Endothelial cell of umbilical vein (primary cell): ENCODE measurements around the gene SETBP1. TPM values are rescaled to one million over a fixed set of nuclear protein-coding genes. Genes with fewer than 3 reads are reported as not detected.

Source experiments
- BruUV-seq: library from RNA; stranded (reverse); fragments of 400-500 nt; replicated peaks from 2 replicates; lab custom pipeline; 2021; lab: Mats Ljungman, UMichigan
- CTCF ChIA-PET: fragments of 300-600, 350-600 bp; sonication (Branson Sonifier 250); formaldehyde crosslinking; loops from one replicate; lab custom pipeline; 2021; ENCODE audit warnings: antibody characterized with exemption, inconsistent platforms; lab: Charles Lee
- POLR2A ChIA-PET: fragments of 300-600, 350-600 bp; sonication (Branson Sonifier 250); formaldehyde crosslinking; loops from one replicate; lab custom pipeline; 2021; ENCODE audit warnings: antibody characterized with exemption, inconsistent platforms; lab: Charles Lee
- DNase-seq: peaks from one replicate; pipeline ENCODE4 v3.0.0-alpha.2; 2011; ENCODE audit warnings: low read depth, low spot score
- FAIRE-seq: peaks from 2 replicates; lab custom pipeline; 2011; peaks lifted over from hg19 to GRCh38; lab: Jason Lieb, UNC
- H2AFZ ChIP-seq: 2 replicates; pipeline ENCODE4 v1.6.0; 2012; ENCODE audit warnings: low read depth, low read length, control low read depth, inconsistent platforms
- H3K27ac ChIP-seq: 2 replicates; pipeline ENCODE4 v1.5.1; 2011; ENCODE audit warnings: low read depth, mild to moderate bottlenecking, control low read depth, low read length, moderate library complexity; ENCODE audit not compliant: insufficient read depth
- H3K27me3 ChIP-seq, 2 experiments: 2 replicates each; pipeline versions ENCODE4 v1.6.0 to v1.6.1; 2011; ENCODE audit warnings: low read length in 2 of 2, mixed read lengths in 1 of 2; ENCODE audit not compliant: control insufficient read depth in 2 of 2, insufficient read depth in 2 of 2
- H3K36me3 ChIP-seq, 2 experiments: 2 replicates in 1 of 2; 3 replicates in 1 of 2; pipeline ENCODE4 v1.5.1; 2011; ENCODE audit warnings: low read length in 2 of 2, mild to moderate bottlenecking in 1 of 2, moderate library complexity in 1 of 2; ENCODE audit not compliant: control insufficient read depth in 2 of 2, insufficient read depth in 2 of 2; ENCODE audit errors: extremely low read depth in 1 of 2
- H3K4me1 ChIP-seq: 3 replicates; pipeline ENCODE4 v1.5.1; 2011; ENCODE audit warnings: mild to moderate bottlenecking, low read length; ENCODE audit not compliant: control insufficient read depth, insufficient read depth; ENCODE audit errors: extremely low read depth
- H3K4me2 ChIP-seq: 2 replicates; pipeline ENCODE4 v1.6.1; 2011; ENCODE audit warnings: low read length, control low read depth, mixed read lengths; ENCODE audit not compliant: insufficient read depth
- H3K4me3 ChIP-seq, 3 experiments: fragments of 200-600 bp in 1 of 3; sonication (generic), shearing (Covaris generic) in 1 of 3; replicated peaks in 1 of 3; 2 replicates each; pipeline ENCODE4 v1.5.1; 2011 to 2016; ENCODE audit warnings: control low read depth in 3 of 3, low read length in 3 of 3, mild to moderate bottlenecking in 2 of 3, inconsistent platforms in 1 of 3, low read depth in 1 of 3, moderate library complexity in 1 of 3; ENCODE audit not compliant: insufficient read depth in 1 of 3
- H3K79me2 ChIP-seq: 2 replicates; pipeline ENCODE4 v1.6.0; 2012; ENCODE audit warnings: low read length, inconsistent platforms; ENCODE audit not compliant: control insufficient read depth, insufficient read depth
- H3K9ac ChIP-seq: replicated peaks from 2 replicates; pipeline ENCODE3; 2011; ENCODE audit warnings: low read length, control low read depth; ENCODE audit not compliant: insufficient read depth; ENCODE audit errors: extremely low read depth
- H3K9me1 ChIP-seq: replicated peaks from 3 replicates; pipeline ENCODE4 v1.6.0; 2011; ENCODE audit warnings: mild to moderate bottlenecking, low read length; ENCODE audit not compliant: control insufficient read depth, insufficient read depth; ENCODE audit errors: extremely low read depth
- H3K9me3 ChIP-seq: replicated peaks from 2 replicates; pipeline ENCODE4 v1.5.1; 2012; ENCODE audit warnings: low read length, inconsistent platforms; ENCODE audit not compliant: control insufficient read depth, insufficient read depth
- H4K20me1 ChIP-seq: replicated peaks from 2 replicates; pipeline ENCODE3; 2011; ENCODE audit warnings: mild to moderate bottlenecking, low read length; ENCODE audit not compliant: control insufficient read depth, insufficient read depth; ENCODE audit errors: extremely low read depth
- CTCF ChIP-seq, 2 donors: IDR thresholded peaks; 1 replicate in 1 of 2; 2 replicates in 1 of 2; pipeline ENCODE4 v1.5.1; 2011; ENCODE audit warnings: low read length in 2 of 2, mild to moderate bottlenecking in 2 of 2, moderate library complexity in 2 of 2, control low read depth in 1 of 2, inconsistent platforms in 1 of 2, low read depth in 1 of 2; ENCODE audit not compliant: insufficient read depth in 1 of 2; ENCODE audit errors: extremely low read depth in 1 of 2
- EZH2 ChIP-seq: IDR thresholded peaks from 2 replicates; pipeline ENCODE4 v1.6.1; 2012; ENCODE audit warnings: borderline replicate concordance, low read depth, mild to moderate bottlenecking, moderate library complexity, low read length, inconsistent platforms; ENCODE audit not compliant: severe bottlenecking
- FOS ChIP-seq: IDR thresholded peaks from 2 replicates; pipeline ENCODE4 v1.6.1; 2011; ENCODE audit warnings: mild to moderate bottlenecking, low read length, moderate library complexity, borderline replicate concordance; ENCODE audit not compliant: insufficient read depth
- GATA2 ChIP-seq: IDR thresholded peaks from 2 replicates; pipeline ENCODE4 v1.7.0; 2011; ENCODE audit warnings: low read depth, mild to moderate bottlenecking, moderate library complexity, mixed read lengths, low read length; ENCODE audit not compliant: insufficient read length, insufficient read depth
- JUN ChIP-seq: IDR thresholded peaks from 2 replicates; pipeline ENCODE4 v1.6.1; 2011; ENCODE audit warnings: borderline replicate concordance, low read depth; ENCODE audit not compliant: insufficient read length, insufficient read depth
- MAX ChIP-seq: IDR thresholded peaks from 2 replicates; pipeline ENCODE4 v1.6.1; 2011; ENCODE audit not compliant: insufficient read depth, insufficient read length
- POLR2A ChIP-seq: IDR thresholded peaks from 2 replicates; pipeline ENCODE4 v1.6.1; 2012; ENCODE audit warnings: low read depth, mild to moderate bottlenecking, control low read depth, low read length
- POLR2AphosphoS5 ChIP-seq: IDR thresholded peaks from 2 replicates; pipeline ENCODE4 v1.6.1; 2012; ENCODE audit warnings: low read depth, mild to moderate bottlenecking, control low read depth, low read length, moderate library complexity; ENCODE audit not compliant: insufficient read depth
- dilution Hi-C: fragments of 300-500 bp; cut with MboI; formaldehyde crosslinking; loops from one replicate; pipeline ENCODE4 v1.15.0; 2019; ENCODE audit warnings: low sequenced_read_pairs; ENCODE audit not compliant: extremely low pct_ligation_motif_present
- intact Hi-C: fragments of 100-400 bp; cut with micrococcal nuclease; formaldehyde crosslinking; loops from one replicate; pipeline ENCODE4 v1.10.0; 2022
- polyA plus RNA-seq, 4 experiments: library from polyadenylated mRNA; depleted of rRNA in 3 of 4; stranded (reverse) in 3 of 4; unstranded in 1 of 4; fragments of >200 nt; gene quantifications; 2 replicates each; pipeline versions ENCODE4 v1.2.1 to v1.2.3, GENCODE V29; 2011 to 2012; ENCODE audit warnings: missing spikeins in 1 of 4
- total RNA-seq: library from RNA; stranded (reverse); gene quantifications from 2 replicates; pipeline ENCODE4 v1.2.3, GENCODE V29; 2021

SETBP1 gene
- total and polyA plus RNA-seq, 2 donors (not counting 3 experiments of a cell fraction or from before 2014, with no cell fraction given) = 0.76 to 3.1 TPM

- FAIRE-seq (no peak), DNase-seq (no peak)
- no peak overlapping the region for H2AFZ ChIP-seq
- H3K9me3 ChIP-seq = no peaks in the 10 kb centered on the region
- no peaks in the 10 kb centered on the region for H4K20me1 ChIP-seq
- no peaks in the 10 kb centered on the region for H3K79me2 ChIP-seq
- H3K4me2 ChIP-seq = no peak overlapping the region
- H3K36me3 ChIP-seq = no peaks in the 10 kb centered on the region
- no peak for TF ChIP-seq POLR2A
- TF ChIP-seq CTCF (IDR thresholded peaks at IDR 0.05; ENCODE audit: extremely low read depth in 1 of 2, insufficient read depth in 1 of 2, low read depth in 1 of 2, low read length in 2 of 2) = no peak
- no peak for TF ChIP-seq POLR2AphosphoS5
- no peak for TF ChIP-seq EZH2
- TF ChIP-seq FOS = no peak
- TF ChIP-seq GATA2 = no peak
- no peak for TF ChIP-seq MAX
- TF ChIP-seq JUN = no peak
- no peak overlapping the region for H3K9ac ChIP-seq
- H3K4me1 ChIP-seq = no peaks in the 10 kb centered on the region
- intact Hi-C loops = no loop called here
- CTCF ChIA-PET = no interaction called here
- no peaks in the 10 kb centered on the region for H3K27me3 ChIP-seq
- dilution Hi-C loops = no loop called here
- H3K27ac ChIP-seq = no peak overlapping the region
- no TSS peak for BruUV-seq
- H3K9me1 ChIP-seq = no peaks in the 10 kb centered on the region
- POLR2A ChIA-PET = no interaction called here
- no peak overlapping the region for H3K4me3 ChIP-seq
Observed at GRCh38 chr18:44835703-44836102, 155.0 kb downstream of the SETBP1 start.
